NCI-H146 (cell line): ENCODE measurements around the gene EFNB2.

Source experiments
- DNase-seq: peaks from one replicate; lab custom pipeline; 2025; lab: John Stamatoyannopoulos, UW

Gene EFNB2

DNA sequence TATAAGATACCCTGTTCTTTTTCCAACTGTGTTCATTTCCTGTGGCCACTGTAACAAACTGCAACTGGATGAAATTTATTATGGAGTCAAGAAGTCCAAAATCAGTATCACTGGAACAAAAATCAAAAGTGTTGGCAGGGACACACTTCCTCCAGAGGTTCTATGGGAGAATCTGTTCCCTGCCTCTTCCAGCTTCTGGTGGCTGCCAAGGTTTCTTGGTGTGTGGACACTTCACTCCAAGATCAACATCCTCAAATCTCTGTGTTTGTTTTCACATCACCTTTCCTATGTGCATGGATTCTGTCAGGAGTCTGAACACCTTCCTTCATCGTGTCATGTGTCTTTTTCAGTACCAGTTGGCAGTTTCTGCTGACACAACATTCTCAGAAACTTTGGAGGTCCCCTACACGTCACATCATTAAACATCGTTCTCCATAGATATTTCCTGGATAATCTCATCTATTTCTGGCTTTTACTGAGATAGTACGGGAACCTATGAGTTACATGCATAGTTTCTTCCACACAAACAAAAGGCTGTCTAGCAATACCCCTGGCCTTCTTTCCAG lies 15.2 kb upstream of the EFNB2 start:
- no peak for DNase-seq

DNA sequence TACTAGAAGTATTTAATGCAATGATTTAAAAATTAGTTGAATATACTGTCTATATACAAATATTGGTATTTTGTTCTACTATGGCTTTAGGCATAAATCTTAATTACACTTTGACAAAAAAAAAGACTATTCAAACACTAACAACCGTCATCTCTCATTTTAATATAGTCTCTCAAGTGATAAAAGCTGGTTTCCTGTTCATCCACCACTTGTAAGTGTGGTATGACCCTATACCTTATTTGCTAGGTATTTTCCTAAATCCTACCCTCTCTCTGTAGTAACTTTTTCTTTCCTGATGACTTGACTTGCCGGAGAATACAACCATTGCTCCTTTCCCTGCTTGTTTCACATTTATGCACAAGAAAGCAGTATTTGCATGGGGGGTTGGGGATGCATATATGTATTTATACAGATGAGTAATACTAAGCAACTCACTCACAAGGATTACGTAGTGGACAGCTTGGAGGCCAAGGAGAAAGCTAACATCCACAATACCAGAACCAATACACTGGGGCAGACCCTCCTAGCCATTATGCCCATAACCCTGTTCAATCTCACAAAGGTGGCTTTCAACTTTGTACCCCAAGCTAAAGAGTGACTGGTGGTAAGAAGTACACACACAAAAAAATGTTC lies 12.7 kb upstream of the EFNB2 start:
- DNase-seq, result no peak

DNA sequence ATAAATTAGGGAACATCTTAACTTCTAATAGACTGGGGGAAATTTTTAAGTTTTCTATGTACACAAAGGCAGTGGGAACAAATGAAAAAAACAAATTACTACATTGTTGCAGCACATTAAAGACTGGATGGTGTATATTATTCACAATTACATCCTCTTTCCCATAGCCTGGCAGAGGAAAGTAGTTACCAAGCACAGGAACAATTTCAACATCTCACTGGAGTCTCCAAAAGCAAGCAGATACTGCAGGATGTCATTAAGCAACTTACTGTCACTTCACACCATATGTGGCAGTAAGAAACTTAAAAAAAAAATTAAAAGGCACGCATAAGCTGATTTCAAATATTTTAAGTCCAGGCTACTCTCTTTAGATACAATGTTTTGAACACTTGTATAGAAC lies 6.4 kb upstream of the EFNB2 start:
- no peak for DNase-seq

DNA sequence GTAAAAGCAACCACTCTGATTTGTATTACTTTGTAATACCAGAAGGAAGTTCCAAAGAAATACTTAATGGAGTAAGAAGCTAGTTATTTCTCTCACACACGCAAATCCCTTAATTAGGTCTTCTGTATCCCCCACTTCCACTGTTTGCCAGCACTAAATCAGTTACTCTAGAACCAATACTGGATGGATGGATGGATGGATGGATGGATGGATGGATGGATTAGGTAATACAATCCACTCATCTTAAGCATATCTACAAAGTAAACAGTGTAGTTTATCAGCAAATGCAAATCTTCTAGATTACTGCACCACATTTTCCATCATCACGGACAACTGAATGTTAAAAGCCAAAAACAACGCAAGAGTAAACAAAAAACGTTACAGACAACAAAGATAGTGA lies 5.2 kb upstream of the EFNB2 start:
- no peak for DNase-seq

DNA sequence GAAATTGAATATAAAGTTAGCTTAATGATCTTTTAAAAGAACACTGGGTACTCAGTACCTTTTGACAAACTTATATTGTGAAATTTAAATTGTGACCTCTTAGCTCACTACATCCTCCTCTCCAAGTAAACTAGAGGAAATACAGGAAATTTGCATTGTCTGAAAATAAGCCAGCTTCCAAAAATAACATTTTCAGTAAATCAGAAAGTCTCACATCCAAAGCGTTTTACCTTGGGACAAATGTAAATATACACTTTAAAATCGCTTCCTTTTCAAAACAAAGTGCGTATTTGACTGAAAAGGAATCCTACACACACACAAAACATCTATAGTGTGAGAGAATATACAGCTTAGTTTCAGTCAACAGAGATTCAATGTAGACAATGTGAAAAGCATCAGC lies 2.1 kb upstream of the EFNB2 start:
- no peak for DNase-seq

DNA sequence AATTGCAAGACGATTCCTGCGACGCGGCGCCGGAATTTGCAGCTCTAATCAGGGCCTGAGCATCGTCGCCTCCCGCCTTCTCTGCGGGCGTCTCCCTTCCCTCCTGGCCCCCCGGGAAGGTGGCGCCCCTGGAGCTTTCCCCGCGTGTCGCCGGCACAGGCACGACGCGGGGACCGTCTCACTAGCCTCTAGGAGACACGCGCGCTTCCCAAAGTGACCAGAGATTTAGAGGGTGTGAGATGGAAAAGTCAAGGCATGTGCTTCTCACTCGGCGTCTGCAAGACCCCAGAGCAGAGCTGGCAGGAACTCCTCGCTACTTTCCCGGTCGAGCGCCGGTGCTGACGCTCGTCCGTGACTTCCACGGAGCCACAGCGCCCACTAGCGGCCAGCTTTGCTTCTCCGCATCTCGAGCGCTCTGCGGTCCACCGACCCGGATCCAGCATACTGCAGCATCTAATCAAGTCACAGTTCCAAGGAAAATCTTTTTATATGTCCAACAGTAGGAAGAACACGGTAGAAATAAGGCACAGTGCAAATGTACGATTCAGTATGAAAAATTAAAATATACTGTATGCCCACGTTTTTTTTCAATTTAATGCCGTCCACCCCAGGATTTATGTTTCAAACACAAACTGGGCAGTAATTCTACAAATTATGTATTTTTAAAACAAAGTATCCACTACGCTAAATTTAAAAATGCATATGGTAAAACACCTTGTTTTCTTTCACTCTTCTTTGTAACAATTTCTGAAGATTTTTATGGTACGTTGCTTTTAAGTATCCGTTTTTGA lies 977 bp upstream of the EFNB2 start:
- peak; percentile 83 for DNase-seq

DNA sequence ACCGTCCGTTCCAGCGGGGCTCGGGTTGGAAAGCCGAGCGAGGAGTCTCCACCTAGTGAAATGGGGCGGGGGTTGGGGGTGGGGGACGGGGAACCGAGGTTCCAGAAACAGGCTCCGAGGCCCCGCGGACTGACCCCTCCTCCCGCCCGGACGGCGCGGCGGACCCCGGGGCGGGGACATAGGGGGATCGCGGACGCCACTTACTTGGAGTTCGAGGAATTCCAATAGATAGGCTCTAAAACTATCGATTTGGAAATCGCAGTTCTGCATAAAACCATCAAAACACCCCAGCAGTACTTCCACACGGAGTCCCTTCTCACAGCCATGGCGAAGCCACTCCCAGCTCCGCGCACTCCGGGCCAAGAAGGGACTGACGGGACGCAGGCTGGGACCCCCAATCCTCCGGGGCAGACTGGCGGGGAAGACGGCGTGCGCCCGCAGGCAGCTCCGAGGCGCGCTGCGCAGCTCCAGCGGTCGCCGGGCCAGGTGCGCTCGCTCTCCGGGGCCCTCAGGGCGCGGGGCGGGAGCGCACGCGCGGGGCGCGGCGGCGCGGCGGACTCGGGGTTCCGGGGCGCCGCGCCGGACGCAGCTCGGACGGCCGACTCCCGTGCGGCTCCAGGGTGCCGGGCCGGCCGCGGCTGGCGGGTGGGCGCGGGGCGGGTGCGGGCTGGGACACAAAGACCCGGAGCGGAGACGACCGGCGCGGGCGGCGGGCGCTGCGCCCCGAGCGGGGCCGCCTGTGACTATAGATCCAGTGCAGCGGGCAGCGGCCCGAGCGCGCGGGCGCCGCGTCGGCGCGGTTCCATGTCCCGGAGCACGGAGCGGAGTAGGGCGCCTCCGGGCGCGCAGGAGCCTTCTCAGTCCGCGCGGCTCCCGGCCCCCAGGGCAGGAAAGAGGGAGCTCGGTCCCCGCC lies 567 bp downstream of the EFNB2 start:
- DNase-seq, result peak; percentile 51

DNA sequence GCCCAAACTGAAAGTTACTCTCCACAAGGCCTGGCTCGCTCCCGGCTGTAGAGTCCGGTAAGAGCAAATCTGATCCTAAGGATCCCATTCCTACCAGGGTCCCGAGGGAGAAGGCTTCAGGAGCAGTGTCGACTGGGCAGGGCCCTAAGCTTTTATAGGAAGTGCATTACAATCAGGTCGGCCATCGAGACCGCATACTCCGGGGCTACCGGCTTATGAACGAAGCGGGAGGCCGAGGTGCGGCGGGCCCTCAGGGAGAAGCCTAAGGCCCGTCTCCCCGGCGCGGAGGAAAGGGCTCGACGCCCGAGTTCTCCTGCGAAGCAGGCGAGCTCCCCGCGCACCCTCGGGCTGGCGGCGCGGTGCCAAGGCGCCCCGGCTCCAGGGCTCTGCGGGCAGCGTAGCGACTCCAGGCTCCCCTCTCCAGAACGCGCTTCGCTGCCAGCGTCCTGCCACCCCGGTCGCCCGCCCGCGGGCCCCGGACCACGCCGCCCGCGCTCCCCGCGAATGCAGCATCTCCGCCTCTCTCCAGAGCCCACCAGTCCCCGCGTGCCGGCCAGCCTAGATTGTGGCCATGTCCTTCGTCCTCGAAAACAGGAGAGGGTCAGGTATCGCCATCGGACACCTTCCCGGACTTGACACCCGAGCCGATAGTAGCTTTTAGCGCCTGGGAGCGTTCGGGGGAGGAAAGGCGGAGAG lies 1.4 kb downstream of the EFNB2 start:
- DNase-seq, result peak; percentile 42

DNA sequence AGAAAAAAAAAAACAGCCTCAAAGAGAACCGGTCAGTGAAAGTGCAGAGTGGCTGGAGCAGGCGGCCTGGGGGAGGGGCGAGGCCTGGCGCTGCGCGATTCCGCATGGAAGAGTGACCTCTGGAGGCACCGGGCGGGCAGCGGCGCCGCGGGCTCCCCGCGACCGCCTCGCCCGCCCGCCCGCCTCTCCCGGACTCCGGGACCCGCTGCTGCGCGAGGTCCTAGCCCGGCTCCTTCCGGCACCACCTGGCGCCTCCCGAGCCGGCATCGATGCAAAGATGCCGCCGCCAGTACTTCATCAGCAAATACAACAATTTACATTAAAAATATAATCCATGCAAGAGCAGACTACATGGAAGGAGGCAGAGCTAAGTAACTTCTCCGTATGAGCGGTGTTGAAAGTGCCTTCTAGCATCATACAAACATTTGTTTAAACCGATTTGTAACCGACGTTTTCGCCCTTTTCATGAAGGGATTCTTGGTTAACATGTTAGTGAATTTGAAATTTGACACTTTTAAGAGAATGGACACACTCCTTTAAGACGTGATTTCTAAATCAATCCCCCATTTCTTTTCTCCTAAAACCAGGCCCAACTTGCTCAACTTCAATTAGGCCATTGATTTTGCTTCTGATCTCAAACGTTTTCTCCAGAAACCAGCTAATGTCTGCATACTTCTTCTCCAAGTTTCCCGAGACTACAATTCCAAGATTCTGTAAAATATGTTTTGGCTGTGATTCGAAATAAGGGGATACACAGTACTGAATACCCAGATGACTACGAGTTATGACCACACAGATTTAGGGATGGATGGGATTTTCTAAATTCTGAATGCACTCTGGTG lies 2.1 kb downstream of the EFNB2 start:
- peak; percentile 79 for DNase-seq

DNA sequence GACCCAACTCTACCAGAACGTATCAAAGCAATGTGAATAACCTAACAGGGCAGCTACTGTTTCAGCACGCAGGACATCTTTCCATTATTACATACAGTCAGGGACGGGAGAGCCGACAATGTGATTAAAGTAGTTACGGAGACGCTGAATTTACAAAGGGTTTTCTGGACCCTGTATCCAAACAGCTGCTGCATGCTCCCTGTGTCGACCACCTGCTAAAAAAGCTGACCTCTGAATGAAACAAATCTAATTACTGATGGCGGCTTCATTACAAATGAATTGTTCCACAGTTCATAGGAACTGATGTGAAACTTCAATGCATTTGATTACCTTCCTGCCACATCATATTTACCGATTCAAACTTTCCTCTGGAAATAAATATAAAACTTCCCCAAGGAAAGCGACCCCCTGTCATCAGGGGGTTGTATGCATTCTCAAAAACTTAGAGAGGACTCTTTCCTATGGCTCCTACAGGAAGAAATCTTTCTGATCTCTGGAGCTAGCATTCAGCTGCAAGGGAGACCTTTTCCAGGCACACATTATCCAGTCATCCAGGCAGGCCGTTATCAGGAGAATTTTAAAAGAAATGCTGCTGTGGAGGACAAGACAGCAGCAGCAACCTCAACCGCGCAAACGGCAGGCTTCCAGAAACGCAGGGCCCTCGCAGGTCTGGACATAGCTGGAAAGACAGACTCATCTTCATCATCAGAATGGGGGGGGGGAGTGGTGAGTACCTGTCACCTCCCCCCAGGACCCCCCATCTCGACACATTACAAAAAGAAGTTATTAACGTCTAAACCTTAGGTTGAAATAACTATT lies 3.1 kb downstream of the EFNB2 start:
- DNase-seq, result no peak

DNA sequence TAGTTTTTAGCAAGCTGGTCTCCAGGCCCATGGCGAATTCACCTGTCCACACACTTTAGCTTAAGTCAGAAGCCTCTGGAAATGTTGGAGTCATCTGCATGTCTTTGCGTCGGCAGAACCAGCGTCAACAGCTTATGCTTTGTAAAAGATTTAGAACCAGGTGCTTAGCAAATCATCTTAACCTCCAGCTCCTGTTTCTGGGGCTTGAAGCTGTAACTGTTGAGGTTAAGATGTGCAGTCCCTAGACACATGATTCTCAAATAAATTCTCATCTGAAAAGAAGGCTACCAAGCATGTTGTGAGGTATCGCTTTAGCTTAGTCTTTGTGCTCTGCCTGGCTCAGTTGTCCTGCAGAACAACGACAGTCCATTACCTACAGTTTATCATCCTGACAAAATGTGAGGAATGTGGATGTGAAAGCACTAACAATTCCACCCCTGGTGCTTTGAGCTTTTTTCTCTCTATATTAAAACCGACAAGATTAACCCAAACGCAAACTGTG lies 4.4 kb downstream of the EFNB2 start:
- no peak for DNase-seq

DNA sequence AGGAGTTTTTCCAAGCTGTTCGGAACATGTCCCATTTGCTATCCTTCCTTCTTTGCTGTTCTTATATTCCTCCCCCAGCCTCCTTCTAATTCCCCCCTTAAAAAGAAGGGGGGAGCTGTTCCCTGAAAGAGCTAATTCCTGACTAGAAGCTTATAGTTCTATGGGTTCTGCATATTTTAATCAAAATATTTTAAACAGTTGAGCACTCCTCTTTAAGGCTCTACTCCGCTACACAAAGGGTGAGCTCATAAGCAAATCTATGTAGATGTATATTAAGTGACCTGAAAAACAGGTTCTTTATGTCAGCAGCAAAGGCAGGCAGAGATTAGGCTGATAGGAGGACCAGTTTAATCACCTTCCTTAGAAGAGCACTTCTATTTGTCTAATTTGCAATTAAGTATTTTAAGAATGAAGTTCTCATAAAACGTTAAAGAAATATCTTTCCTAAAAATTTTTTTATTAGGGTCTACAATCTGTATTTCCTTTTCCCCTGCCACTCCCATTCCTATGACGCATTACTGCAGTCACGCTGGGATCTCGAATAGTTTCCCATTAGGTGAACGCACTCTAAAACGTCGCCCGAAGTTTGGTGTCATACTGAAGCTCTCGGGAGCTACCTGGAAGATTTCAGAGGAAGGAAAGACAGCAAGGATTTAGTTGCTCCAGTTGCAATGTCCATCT lies 5.2 kb downstream of the EFNB2 start:
- DNase-seq, result no peak

DNA sequence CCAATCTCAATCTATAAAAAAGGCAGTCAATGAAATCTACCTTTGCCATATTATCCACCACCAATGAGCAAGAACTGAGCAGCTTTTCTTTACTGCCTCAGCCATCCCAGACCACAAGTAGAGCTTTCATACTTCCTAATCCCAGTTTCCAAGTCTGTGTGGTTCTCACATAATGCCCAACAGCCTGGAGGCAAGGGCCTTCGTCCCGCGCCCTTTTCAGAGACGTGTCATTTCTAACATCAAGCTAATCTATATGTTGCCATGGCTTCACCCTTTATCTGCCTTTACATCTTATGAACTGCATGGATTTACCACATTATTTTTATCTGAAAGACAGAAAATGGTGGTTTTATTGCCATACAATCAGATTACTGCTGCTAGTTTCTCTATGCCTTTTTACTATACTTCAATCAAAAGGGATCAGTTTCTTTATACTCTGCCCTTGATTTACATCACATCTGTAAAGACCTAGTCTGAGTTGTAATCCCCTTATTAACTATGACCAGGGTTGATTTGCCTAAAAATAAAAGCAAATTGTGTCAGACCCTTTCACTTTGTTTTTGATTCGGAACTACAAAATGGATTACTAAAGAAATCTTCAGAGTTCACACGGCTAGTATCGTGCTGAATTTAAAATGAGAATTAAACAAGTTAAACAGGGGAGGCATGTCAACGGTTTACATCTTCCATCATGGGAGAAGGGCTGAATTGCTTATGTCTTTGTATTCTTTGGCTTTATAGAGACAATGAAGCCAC lies 5.9 kb downstream of the EFNB2 start:
- no peak for DNase-seq

DNA sequence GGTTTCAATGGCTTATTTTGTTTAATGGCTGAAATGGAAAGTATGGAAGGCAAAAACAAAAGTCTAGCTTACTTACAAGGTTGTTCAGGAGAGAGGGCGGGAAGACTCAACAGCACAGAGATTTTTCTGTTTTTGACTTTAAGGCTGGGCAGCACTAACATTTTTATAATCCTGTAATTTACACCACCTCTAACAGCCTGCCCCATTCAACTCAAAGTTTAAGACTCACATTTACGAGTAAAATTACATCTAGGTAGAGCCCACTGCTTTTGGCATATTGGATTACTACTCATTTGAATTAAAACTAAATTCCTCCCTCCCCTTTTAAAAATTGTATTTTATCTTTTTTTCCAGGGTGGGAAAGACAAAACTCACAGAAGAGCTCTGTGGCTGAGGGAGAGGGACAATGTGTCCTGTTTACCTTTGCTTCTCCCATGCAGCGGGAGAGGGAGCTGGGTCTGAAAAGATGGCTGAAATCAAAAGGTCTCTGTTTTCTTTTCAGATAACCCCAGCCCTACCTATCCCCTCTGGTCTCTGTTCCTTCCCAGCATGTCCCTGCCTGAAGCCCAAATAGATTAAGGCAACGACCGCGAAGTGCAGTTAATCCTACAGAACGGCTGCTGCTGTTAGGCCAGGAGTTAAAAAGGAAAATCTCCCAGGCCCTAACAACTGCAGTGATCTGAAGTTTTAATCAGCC lies 6.6 kb downstream of the EFNB2 start:
- no peak for DNase-seq

DNA sequence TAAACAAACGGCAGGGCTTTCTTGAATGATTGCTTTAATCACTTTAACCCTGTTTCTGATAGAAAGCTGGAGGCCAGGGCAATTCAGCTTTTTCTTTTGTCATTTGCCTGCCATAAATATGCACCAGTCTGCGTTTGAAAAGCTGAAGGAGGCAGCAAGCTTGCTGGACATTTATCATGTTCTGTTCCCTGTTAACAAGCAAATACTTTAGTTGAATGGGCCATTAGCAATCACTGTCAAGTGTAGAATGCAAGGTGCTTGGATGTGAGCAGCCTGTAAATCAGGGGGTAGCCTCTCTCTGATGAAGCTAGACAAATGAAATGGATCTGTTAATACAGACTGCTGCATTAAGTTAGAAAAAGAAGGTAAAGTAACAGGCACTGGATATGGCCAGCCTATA lies 7.6 kb downstream of the EFNB2 start:
- no peak for DNase-seq

DNA sequence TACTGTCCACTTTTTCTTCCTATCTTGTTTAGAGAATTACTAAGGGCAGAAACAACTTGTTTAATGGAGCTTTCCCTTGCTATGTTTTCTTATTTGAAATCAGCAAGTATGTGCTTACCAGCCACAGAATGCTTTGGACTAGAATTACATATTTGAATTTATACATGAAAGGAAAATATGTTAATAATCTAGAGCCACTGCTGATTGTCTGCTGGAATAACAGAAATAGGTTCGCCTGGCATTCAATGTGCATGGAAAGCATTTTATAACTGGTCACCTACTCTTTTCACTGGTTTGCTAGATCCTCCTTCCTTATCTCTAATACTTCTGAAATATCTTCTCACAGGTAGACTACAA lies 8.0 kb downstream of the EFNB2 start:
- no peak for DNase-seq

DNA sequence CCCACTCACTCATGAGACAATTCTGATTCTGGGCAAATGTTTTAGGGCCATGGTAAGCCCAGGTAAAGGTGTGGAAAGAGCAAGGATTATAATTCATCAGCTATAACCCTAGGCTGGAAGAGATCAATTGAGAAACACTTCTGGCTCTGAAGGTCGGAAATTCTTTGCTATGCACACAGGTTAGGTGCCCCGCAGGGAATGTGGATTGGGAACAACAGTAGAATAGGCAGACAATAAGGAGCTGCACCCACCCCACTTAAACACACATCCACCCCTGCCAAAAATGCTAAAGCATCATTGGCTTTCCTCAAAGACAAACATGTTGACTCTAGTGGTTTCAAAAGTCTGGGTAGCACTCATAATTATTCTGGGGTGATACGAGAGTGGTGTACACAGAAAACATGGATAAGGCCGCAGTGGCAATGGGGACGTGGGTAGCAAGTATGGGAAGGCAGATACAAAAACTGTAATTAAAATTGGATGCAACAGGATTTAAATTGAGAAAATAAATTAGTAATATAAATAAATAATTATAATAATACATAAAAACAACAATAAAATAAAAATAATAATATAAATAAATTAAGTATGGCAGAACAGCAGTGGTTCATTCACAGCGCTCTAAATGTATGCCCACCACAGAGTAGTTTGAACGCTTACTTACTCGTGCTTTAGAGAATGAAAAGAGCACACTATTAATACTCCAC lies 8.6 kb downstream of the EFNB2 start:
- DNase-seq, result no peak
